ENCODE data around the gene DIP2C.
"Not testable (repeated sequence)": the region's sequence is repeated elsewhere in the genome, so short reads cannot be mapped to it uniquely, and the experiment has no call there.

DIP2C gene

GRCh38 chr10:361203-362081 lies 328.0 kb downstream of the DIP2C start:
- no peak for DNase-seq

GRCh38 chr10:360653-361052 lies 328.8 kb downstream of the DIP2C start:
- DNase-seq: no peak

- DNase-seq: no peak
Measured at GRCh38 chr10:359762-360161, 329.7 kb downstream of the DIP2C start.

GRCh38 chr10:359093-359492 lies 330.4 kb downstream of the DIP2C start:
- no peak for DNase-seq

GRCh38 chr10:357201-357950 lies 332.1 kb downstream of the DIP2C start:
- DNase-seq: no peak

- DNase-seq: no peak
Measured at GRCh38 chr10:356452-356851, 333.0 kb downstream of the DIP2C start.

GRCh38 chr10:354901-355617 lies 334.4 kb downstream of the DIP2C start:
- no peak for DNase-seq

- DNase-seq: no peak
Measured at GRCh38 chr10:352476-353235, 336.8 kb downstream of the DIP2C start.

- DNase-seq: no peak
Measured at GRCh38 chr10:351770-352334, 337.6 kb downstream of the DIP2C start.

- no peak for DNase-seq
Measured at GRCh38 chr10:350981-351501, 338.4 kb downstream of the DIP2C start.

- no peak for DNase-seq
Measured at GRCh38 chr10:349081-349480, 340.4 kb downstream of the DIP2C start.

- no peak for DNase-seq
Measured at GRCh38 chr10:348456-348855, 341.0 kb downstream of the DIP2C start.

- not testable (repeated sequence) for DNase-seq
Measured at GRCh38 chr10:347774-348173, 341.7 kb downstream of the DIP2C start.

GRCh38 chr10:347190-347589 lies 342.3 kb downstream of the DIP2C start:
- DNase-seq: not testable (repeated sequence)

GRCh38 chr10:344582-345200 lies 344.8 kb downstream of the DIP2C start:
- DNase-seq: no peak

- no peak for DNase-seq
Measured at GRCh38 chr10:343231-344220, 345.9 kb downstream of the DIP2C start.

- DNase-seq: no peak
Measured at GRCh38 chr10:341081-341740, 348.3 kb downstream of the DIP2C start.

GRCh38 chr10:340646-341045 lies 348.8 kb downstream of the DIP2C start:
- DNase-seq: no peak

GRCh38 chr10:339038-339391 lies 350.5 kb downstream of the DIP2C start:
- DNase-seq: no peak

Measured in GOT3 (cell line).